ENCODE results near the gene S100PBP.
"Not testable (repeated sequence)": the region's sequence is repeated elsewhere in the genome, so short reads cannot be mapped to it uniquely, and the experiment has no call there.

Gene S100PBP

GRCh38 chr1:32901823-32902534, 84.5 kb downstream of the S100PBP start:
- no peak for DNase-seq

GRCh38 chr1:32902535-32902920, 85.1 kb downstream of the S100PBP start:
- no peak for DNase-seq

GRCh38 chr1:32903991-32904785, 86.7 kb downstream of the S100PBP start:
- no peak for DNase-seq

- DNase-seq: no peak
These were observed 87.3 kb downstream of the S100PBP start for GRCh38 chr1:32904797-32905196.

- not testable (repeated sequence) for DNase-seq
These were observed 88.1 kb downstream of the S100PBP start for GRCh38 chr1:32905588-32905987.

- DNase-seq: no peak
These were observed 89.2 kb downstream of the S100PBP start for GRCh38 chr1:32906654-32907053.

GRCh38 chr1:32907435-32907834, 90.0 kb downstream of the S100PBP start:
- DNase-seq: no peak

Measured in DMS79 (cell line).